ENCODE data around the gene LRRC74B. TPM values are rescaled to one million over a fixed set of nuclear protein-coding genes. Genes with fewer than 3 reads are reported as not detected.

Gene LRRC74B
- total RNA-seq, 4 donors from 2014 or later, result not detected

- TF ChIP-seq CTCF (IDR thresholded peaks at IDR 0.05; ENCODE audit: low read depth), result no peak
These were observed 6.2 kb downstream of the LRRC74B start for GRCh38 chr22:21051831-21052400.

GRCh38 chr22:21052715-21053459 lies 7.1 kb downstream of the LRRC74B start:
- TF ChIP-seq CTCF (IDR thresholded peaks at IDR 0.05; ENCODE audit: low read depth), result no peak

GRCh38 chr22:21054046-21054713 lies 8.4 kb downstream of the LRRC74B start:
- no peak for TF ChIP-seq CTCF (IDR thresholded peaks at IDR 0.05; ENCODE audit: low read depth)

- TF ChIP-seq CTCF (IDR thresholded peaks at IDR 0.05; ENCODE audit: low read depth), result no peak
These were observed 9.2 kb downstream of the LRRC74B start for GRCh38 chr22:21054714-21055563.

- no peak for TF ChIP-seq CTCF (IDR thresholded peaks at IDR 0.05; ENCODE audit: low read depth)
These were observed 9.8 kb downstream of the LRRC74B start for GRCh38 chr22:21055564-21055834.

GRCh38 chr22:21055880-21056319 lies 10.2 kb downstream of the LRRC74B start:
- TF ChIP-seq CTCF (IDR thresholded peaks at IDR 0.05; ENCODE audit: low read depth), result no peak
